Ramos (cell line): ENCODE data around the gene NCR1.
"Not testable (repeated sequence)": the region's sequence is repeated elsewhere in the genome, so short reads cannot be mapped to it uniquely, and the experiment has no call there.

Source experiments
- in situ Hi-C: fragments of 300-500 bp; cut with MboI; formaldehyde crosslinking; loops from one replicate; pipeline ENCODE4 v1.14.3; 2022; ENCODE audit warnings: low sequenced_read_pairs; ENCODE audit not compliant: unreplicated experiment

The NCR1 gene, protein sequence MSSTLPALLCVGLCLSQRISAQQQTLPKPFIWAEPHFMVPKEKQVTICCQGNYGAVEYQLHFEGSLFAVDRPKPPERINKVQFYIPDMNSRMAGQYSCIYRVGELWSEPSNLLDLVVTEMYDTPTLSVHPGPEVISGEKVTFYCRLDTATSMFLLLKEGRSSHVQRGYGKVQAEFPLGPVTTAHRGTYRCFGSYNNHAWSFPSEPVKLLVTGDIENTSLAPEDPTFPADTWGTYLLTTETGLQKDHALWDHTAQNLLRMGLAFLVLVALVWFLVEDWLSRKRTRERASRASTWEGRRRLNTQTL

DNA sequence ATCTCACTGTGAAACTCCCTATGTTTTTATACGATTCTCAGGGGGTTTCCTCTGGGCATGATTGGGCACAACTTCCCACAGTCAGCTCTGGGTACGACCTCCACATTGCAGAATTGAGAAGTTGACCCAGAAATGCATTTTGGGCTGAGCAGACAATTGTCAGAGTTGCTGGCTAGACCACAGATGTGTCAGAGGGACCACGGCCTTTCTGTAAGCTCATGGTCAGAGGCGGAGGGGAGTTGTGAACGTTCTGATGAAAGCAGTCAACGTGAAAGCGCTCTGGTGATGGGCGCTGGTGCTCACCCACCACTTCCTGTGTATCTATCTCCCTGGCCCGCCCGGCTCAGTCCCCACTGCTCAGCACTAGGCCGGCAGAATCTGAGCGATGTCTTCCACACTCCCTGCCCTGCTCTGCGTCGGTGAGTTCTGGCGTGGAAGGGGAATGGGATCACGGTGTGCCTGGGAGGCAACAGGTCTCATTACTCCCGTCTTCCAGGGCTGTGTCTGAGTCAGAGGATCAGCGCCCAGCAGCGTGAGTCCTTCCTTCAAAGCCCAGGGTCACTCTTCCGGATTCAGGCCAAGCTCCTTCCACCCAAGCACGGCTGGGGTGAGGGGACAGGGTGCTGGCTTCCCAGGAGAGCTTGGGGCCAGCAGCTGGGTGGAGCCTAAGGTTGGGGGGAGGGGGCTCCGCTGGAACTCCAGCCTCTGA, at the start of gene NCR1:
NCR1 (plus strand) TSS at position 346 of the 709 bp plus-strand sequence; CDS start at position 386, 40 bp downstream.
- in situ Hi-C loops, result no loop called here

DNA sequence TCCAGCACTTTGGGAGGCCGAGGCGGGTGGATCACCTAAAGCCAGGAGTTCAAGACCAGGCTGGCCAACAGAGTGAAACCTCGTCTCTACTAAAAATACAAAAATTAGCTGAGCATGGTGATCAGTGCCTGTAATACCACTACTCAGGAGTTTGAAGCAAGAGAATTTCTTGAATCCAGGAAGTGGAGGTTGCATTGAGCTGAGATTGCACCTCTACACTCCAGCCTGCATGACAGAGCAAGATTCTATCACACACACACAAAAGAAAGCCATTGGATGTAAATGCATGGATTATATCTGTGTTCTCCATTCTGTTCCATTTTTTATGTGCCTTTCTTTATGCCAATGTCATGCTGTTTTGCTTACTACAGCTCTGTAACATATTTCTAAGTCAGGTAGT, 47.5 kb upstream of the NCR1 start:
- in situ Hi-C loops, result not testable (repeated sequence)

GRCh38 chr19:54859421-54859820, 46.5 kb upstream of the NCR1 start:
- in situ Hi-C loops, result not testable (repeated sequence)

DNA sequence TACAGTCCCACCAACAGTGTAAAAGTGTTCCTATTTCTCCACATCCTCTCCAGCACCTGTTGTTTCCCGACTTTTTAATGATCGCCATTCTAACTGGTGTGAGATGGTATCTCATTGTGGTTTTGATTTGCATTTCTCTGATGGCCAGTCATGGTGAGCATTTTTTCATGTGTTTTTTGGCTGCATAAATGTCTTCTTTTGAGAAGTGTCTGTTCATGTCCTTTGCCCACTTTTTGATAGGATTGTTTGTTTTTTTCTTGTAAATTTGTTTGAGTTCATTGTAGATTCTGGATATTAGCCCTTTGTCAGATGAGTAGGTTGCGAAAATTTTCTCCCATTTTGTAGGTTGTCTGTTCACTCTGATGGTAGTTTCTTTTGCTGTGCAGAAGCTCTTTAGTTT, 42.5 kb upstream of the NCR1 start:
- in situ Hi-C loops, result not testable (repeated sequence)

DNA sequence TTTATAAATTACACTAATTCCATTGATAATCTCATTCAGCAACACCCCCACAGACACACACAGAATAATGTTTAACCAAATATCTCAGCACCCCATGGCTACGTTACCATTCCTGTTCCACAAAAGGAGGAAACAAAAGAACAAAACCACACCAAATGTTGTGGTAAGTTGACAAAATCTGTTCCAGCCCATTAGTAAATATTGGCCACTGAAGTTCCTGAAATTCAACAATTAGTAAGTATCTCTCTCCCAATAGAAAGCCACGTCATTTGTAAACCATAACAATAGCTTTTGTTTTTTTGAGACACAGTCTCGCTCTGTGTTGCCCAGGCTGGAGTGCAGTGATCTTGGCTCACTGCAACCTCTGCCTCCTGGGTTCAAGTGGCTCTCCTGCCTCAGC, 34.3 kb upstream of the NCR1 start:
- in situ Hi-C loops, result no loop called here

GRCh38 chr19:54873990-54874389, 32.0 kb upstream of the NCR1 start, which contains the start of gene FCAR:
FCAR (plus strand) TSS chr19:54874235; CDS start chr19:54874290, 55 bp downstream.
- in situ Hi-C loops, result no loop called here

DNA sequence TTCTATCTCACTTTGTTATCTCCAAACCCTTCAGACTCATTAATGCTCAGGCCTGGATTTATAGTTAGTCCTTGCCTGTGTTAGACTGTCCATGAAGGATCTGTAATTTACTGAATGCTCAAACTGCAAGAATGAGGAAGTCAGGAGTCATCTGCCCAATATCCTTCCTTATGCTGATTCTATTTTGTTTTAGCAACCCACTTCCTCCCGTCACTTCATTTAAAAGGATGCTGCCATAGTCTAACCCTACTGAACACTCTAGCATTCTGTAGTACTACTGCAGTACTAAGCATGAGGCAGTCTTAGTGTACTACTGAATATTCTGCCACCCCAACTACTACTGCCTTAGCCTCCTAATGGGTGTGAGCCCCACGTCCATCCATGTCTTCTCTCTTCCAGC, 30.4 kb upstream of the NCR1 start:
- in situ Hi-C loops, result no loop called here

- in situ Hi-C loops, result no loop called here
These were observed 28.5 kb upstream of the NCR1 start for GRCh38 chr19:54877471-54877870.

DNA sequence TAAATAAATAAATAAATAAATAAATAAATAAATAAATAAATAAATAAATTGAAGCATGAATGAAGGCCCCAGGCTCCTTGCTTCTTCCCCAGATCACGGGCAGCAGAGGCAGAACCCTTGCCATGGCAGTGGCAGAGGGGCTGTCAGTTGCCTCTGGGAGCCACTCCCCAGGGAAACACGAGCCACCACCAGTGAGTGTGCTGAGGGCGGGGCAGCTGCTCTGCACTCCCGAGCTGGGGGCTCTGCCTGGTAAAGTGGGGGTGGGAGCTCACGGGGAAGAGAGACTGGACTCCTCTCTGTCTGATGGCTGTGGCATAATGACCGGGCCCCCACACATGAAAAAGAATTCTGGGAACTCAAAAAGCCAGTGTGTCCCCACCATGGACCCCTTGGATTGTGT, 24.1 kb upstream of the NCR1 start:
- in situ Hi-C loops, result loop anchor here (10.0 kb wide), 1 partner anchor 253 kb away; no protein-coding TSS in a partner anchor

GRCh38 chr19:54882758-54883157, 23.2 kb upstream of the NCR1 start:
- in situ Hi-C loops, result loop anchor here (10.0 kb wide), 1 partner anchor 252 kb away; no protein-coding TSS in a partner anchor

- in situ Hi-C loops, result loop anchor here (10.0 kb wide), 1 partner anchor 252 kb away; no protein-coding TSS in a partner anchor
These were observed 22.7 kb upstream of the NCR1 start for GRCh38 chr19:54883228-54883627.

DNA sequence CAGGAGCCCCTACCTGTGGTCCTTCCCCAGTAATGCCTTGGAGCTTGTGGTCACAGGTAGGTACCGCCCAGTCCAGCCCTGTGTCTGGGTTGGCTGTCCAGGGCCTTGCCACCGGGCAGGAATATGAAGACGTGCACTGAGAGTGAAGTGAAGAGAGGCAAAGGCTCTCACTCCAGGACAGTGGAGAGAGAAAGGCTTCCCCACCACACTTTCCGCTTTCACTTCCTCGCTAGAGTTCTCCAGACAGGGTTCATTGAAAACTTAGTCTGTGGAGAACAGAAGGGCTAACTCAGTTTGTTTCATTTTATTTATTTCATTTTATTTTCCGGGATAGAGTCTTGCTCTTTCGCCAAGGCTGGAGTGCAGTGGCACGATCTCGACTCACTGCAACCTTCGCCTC, 17.7 kb upstream of the NCR1 start:
- in situ Hi-C loops, result loop anchor here (10.0 kb wide), 1 partner anchor 247 kb away; no protein-coding TSS in a partner anchor

- in situ Hi-C loops, result loop anchor here (10.0 kb wide), 1 partner anchor 245 kb away; no protein-coding TSS in a partner anchor
These were observed 16.4 kb upstream of the NCR1 start for GRCh38 chr19:54889566-54889965.

DNA sequence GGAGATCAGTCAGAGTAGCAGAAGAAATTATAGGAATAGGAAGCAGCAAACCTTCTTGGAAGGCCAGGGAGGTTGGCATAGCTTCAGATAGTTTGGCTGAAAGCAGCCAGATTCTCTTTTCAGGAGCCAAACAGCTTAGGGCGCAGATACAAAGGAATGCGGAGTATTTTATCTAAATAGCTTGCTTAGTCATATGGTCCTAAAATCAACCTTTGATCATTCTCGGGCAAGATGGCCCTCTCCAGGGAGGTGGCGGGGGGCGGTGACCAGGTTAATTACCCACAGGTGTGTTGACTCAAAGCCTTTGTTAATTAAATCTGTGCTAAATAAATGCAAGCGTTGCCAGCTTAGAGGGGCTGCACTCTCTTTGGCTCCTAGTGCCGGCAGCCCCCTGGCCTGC, 12.5 kb upstream of the NCR1 start:
- in situ Hi-C loops, result no loop called here

DNA sequence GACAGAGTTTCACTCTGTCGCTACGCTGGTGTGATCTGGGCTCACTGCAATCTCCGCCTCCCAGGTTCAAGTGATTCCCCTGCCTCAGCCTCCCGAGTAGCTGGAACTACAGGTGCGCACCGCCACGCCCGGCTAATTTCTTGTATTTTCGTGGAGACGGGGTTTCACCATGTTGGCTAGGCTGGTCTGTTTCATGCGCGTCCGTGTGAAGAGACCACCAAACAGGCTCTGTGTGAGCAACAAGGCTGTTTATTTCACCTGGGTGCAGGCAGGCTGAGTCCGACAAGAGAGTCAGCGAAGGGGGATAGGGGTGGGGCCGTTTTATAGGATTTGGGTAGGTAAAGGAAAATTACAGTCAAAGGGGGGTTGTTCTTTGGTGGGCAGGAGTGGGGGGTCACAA, 11.8 kb upstream of the NCR1 start:
- in situ Hi-C loops, result not testable (repeated sequence)

- in situ Hi-C loops, result no loop called here
These were observed 9.9 kb upstream of the NCR1 start for GRCh38 chr19:54896036-54896435.

DNA sequence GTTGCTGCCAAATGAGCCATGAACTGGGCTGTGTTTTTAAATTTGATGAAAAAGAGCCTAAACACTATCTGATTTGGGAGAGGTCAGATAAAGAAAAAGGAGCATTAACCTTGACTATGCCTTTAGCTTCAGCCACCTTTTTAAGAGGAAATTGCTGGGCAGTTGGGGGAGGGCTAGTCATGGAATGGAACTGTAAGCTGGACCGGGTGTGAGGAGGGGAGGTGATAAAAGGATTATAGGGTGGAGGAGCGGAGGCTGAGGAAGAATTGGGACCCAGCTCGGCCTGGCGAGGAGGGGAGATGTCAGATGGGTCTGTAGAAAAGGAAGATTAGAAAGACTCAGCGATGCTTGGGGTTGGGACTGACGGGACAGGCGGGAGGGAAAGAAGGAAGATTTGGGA, 7.3 kb upstream of the NCR1 start:
- in situ Hi-C loops, result not testable (repeated sequence)

DNA sequence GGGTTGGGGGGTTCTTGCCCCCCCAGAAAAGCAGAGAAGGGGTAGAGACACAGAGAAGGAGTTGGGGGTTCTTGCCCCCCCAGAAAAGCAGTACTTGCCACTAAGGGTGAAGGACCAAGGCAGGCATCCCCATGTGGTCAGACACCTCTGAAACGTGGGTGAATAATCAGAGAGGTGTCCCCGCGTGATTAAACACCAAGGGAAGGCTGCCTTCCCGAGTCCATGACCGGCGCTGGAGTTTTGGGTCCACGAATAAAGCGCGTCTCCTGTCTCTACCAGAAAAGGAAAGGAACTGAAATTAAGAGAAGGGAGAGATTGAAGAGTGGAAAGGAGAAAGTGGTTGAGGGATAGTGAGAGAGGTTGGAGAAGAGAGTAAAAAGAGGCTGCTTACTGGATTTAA, 6.3 kb upstream of the NCR1 start:
- in situ Hi-C loops, result not testable (repeated sequence)

GRCh38 chr19:54901153-54901552, 4.8 kb upstream of the NCR1 start:
- in situ Hi-C loops, result not testable (repeated sequence)

GRCh38 chr19:54902061-54902460, 3.9 kb upstream of the NCR1 start:
- in situ Hi-C loops, result no loop called here

- in situ Hi-C loops, result no loop called here
These were observed 2.6 kb upstream of the NCR1 start for GRCh38 chr19:54903303-54903702.
